ENCODE measurements around the gene DONSON. TPM values are rescaled to one million over a fixed set of nuclear protein-coding genes. Genes with fewer than 3 reads are reported as not detected.

Gene DONSON
- total and polyA plus RNA-seq, 2 of the 13 experiments (the other 11 are each of a cell fraction or from before 2014, with no cell fraction given), result 35.4 to 63.6 TPM

- TF ChIP-seq UBTF (CRISPR knock-in tag; IDR thresholded peaks at IDR 0.05), result peak; percentile 65; the same call in 1 of the 2 replicates
- TF ChIP-seq ZSCAN30 (CRISPR knock-in tag; IDR thresholded peaks at IDR 0.05), result no peak
- no peak for TF ChIP-seq RBM22 (optimal IDR thresholded peaks at IDR 0.05; ENCODE audit: low read length)
- TF ChIP-seq ZNF678 (CRISPR knock-in tag; IDR thresholded peaks at IDR 0.05), result no peak
- no peak for TF ChIP-seq ZNF30 (CRISPR knock-in tag; IDR thresholded peaks at IDR 0.05)
- TF ChIP-seq ZNF574 (CRISPR knock-in tag; IDR thresholded peaks at IDR 0.05), result peak; percentile 98
- peak; percentile 76 for TF ChIP-seq TFDP2 (CRISPR knock-in tag; IDR thresholded peaks at IDR 0.05)
- TF ChIP-seq U2AF1 (optimal IDR thresholded peaks at IDR 0.05; ENCODE audit: low read depth, low read length), result no peak
- TF ChIP-seq CREB1 (IDR thresholded peaks at IDR 0.05), result peak; percentile 84
- peak; percentile 85 for TF ChIP-seq CREB1 (CRISPR knock-in tag; IDR thresholded peaks at IDR 0.05)
- TF ChIP-seq ETV6 (CRISPR knock-in tag; conservative IDR thresholded peaks at IDR 0.05), result no peak
- no peak for TF ChIP-seq ZFYVE20 (CRISPR knock-in tag; IDR thresholded peaks at IDR 0.05; ENCODE audit: borderline replicate concordance, low read depth)
- peak; percentile 22; the same call in 1 of the 2 replicates for TF ChIP-seq ZNF770 (CRISPR knock-in tag; IDR thresholded peaks at IDR 0.05)
- TF ChIP-seq ZNF761 (CRISPR knock-in tag; conservative IDR thresholded peaks at IDR 0.05), result no peak
- peak; percentile 75; the same call in 1 of the 2 replicates for TF ChIP-seq TFDP1 (CRISPR knock-in tag; IDR thresholded peaks at IDR 0.05; ENCODE audit: borderline replicate concordance)
- TF ChIP-seq ZNF460 (CRISPR knock-in tag; IDR thresholded peaks at IDR 0.05; ENCODE audit: borderline replicate concordance), result no peak
- no peak for TF ChIP-seq MEF2D (CRISPR knock-in tag; IDR thresholded peaks at IDR 0.05)
- no peak for TF ChIP-seq ZNF10 (CRISPR knock-in tag; IDR thresholded peaks at IDR 0.05; ENCODE audit: borderline replicate concordance, low read depth)
Measured at GRCh38 chr21:33542640-33543504, 45.6 kb downstream of the DONSON start, which contains the start of gene SON (continued).
